GM12874 (cell line): ENCODE data around the gene TSSC4.

ENCODE experiments used
- CTCF ChIP-seq: IDR thresholded peaks from 2 replicates; pipeline ENCODE4 v1.5.1; 2011; ENCODE audit warnings: low read depth, mild to moderate bottlenecking, control low read depth, low read length, moderate library complexity; ENCODE audit not compliant: insufficient read depth

Gene TSSC4

GRCh38 chr11:2380396-2380795 is 20.2 kb upstream of the TSSC4 start:
- no peak for TF ChIP-seq CTCF

GRCh38 chr11:2380807-2381350 is 19.7 kb upstream of the TSSC4 start:
- TF ChIP-seq CTCF = no peak

GRCh38 chr11:2381494-2382128 is 18.9 kb upstream of the TSSC4 start:
- TF ChIP-seq CTCF = no peak

GRCh38 chr11:2382129-2382517 is 18.4 kb upstream of the TSSC4 start:
- TF ChIP-seq CTCF = no peak

GRCh38 chr11:2382936-2383851 is 17.4 kb upstream of the TSSC4 start:
- no peak for TF ChIP-seq CTCF

GRCh38 chr11:2383852-2384804 is 16.4 kb upstream of the TSSC4 start:
- no peak for TF ChIP-seq CTCF
